Measurements from ENCODE around the gene IPO9.

The IPO9 gene

GRCh38 chr1:201828820-201829774, at the start of gene IPO9:
IPO9 (plus strand) TSS chr1:201829157; CDS start chr1:201829210, 53 bp downstream.
- DNase-seq: peak; percentile 94

GRCh38 chr1:201779351-201779880, 49.5 kb upstream of the IPO9 start:
- no peak for DNase-seq

- no peak for DNase-seq
Measured at GRCh38 chr1:201780952-201781351, 48.0 kb upstream of the IPO9 start.

- no peak for DNase-seq
Measured at GRCh38 chr1:201781437-201781836, 47.5 kb upstream of the IPO9 start.

- no peak for DNase-seq
Measured at GRCh38 chr1:201782353-201782752, 46.6 kb upstream of the IPO9 start.

GRCh38 chr1:201783058-201783457, 45.9 kb upstream of the IPO9 start:
- DNase-seq: no peak

GRCh38 chr1:201783572-201783971, 45.4 kb upstream of the IPO9 start:
- DNase-seq: no peak

GRCh38 chr1:201785291-201785690, 43.7 kb upstream of the IPO9 start:
- no peak for DNase-seq

- no peak for DNase-seq
Measured at GRCh38 chr1:201786824-201787223, 42.1 kb upstream of the IPO9 start.

- DNase-seq: no peak
Measured at GRCh38 chr1:201788296-201788695, 40.7 kb upstream of the IPO9 start.

- no peak for DNase-seq
Measured at GRCh38 chr1:201789245-201789644, 39.7 kb upstream of the IPO9 start.

GRCh38 chr1:201790261-201790660, 38.7 kb upstream of the IPO9 start:
- DNase-seq: no peak

- DNase-seq: no peak
Measured at GRCh38 chr1:201791051-201791778, 37.7 kb upstream of the IPO9 start.

- no peak for DNase-seq
Measured at GRCh38 chr1:201791779-201792173, 37.2 kb upstream of the IPO9 start.

GRCh38 chr1:201792534-201793305, 36.2 kb upstream of the IPO9 start:
- peak; percentile 56 for DNase-seq

- no peak for DNase-seq
Measured at GRCh38 chr1:201793306-201793925, 35.5 kb upstream of the IPO9 start.

- no peak for DNase-seq
Measured at GRCh38 chr1:201795066-201795465, 33.9 kb upstream of the IPO9 start.

GRCh38 chr1:201800246-201800645, 28.7 kb upstream of the IPO9 start:
- DNase-seq: no peak

- no peak for DNase-seq
Measured at GRCh38 chr1:201806801-201807200, 22.2 kb upstream of the IPO9 start.

GRCh38 chr1:201807958-201808632, 20.9 kb upstream of the IPO9 start:
- DNase-seq: no peak

GRCh38 chr1:201808633-201808990, 20.3 kb upstream of the IPO9 start:
- no peak for DNase-seq

- DNase-seq: no peak
Measured at GRCh38 chr1:201809876-201810275, 19.1 kb upstream of the IPO9 start.

All from CD4-positive, alpha-beta T cell treated with Interleukin-17A for 1 hour (primary cell).